Testis (tissue), 2 donors: ENCODE data around the gene MRGPRE.

Source experiments
- CTCF ChIP-seq, 3 experiments: fragments of 450-650 bp in 2 of 3; fragments of 200-600 bp in 1 of 3; sonication (generic) in 1 of 3; IDR thresholded peaks; one replicate each; pipeline ENCODE4 v1.5.1; 2016 to 2019; ENCODE audit warnings: antibody characterized with exemption in 3 of 3, mild to moderate bottlenecking in 2 of 3, moderate library complexity in 1 of 3
- POLR2A ChIP-seq: fragments of 450-650 bp; IDR thresholded peaks from one replicate; pipeline ENCODE4 v1.6.1; 2017; ENCODE audit warnings: antibody characterized with exemption, mild to moderate bottlenecking, moderate library complexity

GRCh38 chr11:3208272-3208671, 23.9 kb downstream of the MRGPRE start:
- TF ChIP-seq CTCF (IDR thresholded peaks at IDR 0.05) (no peak), POLR2A (no peak)
